SHP77 (cell line): ENCODE data around the gene ZNF223.

Experiments
- DNase-seq, 2 experiments: peaks; one replicate each; lab custom pipeline; 2025; lab: John Stamatoyannopoulos, UW

Gene ZNF223

DNA sequence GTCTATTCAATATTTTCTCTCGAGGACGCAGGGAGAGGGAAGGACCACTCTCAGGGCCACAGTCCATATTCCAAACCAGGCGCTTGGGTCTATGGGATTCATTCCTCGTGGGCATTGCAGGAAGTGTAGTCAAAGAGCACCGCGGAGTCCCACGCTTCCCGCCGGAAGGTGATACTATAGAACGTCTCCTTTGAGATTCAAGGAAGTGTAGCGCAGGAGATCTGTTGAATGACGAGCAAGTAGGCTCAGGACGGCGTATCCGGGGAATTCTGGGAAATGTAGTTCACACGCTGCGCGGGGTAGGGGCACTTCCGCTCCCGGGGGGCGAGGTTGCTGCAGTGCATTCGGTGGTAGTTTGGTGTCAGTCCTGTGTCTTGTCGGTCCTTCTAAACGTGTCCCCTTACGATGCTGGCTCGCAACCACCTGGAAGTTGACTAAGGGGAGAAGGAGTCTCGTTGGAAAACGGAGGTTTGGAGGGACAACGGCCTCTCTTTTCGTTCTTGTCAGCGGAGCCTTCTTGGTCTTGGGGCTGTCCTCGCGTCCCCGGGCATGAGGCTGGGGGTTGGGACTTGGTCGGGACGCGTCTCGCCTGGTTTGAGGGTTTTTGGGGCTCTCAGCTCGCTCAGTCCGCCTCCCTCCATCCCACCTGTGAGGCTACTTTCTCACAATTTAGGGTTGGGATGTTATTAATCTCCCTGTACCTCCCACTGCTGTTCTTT lies 20.1 kb downstream of the ZNF223 start, which contains the start of gene ZNF284:
Gene ZNF284 (plus strand): TSS at position 336 of the 719 bp plus-strand sequence. CDS start 4,231 bp downstream, outside the sequence.
- DNase-seq, result peak; percentile 90 to 93

DNA sequence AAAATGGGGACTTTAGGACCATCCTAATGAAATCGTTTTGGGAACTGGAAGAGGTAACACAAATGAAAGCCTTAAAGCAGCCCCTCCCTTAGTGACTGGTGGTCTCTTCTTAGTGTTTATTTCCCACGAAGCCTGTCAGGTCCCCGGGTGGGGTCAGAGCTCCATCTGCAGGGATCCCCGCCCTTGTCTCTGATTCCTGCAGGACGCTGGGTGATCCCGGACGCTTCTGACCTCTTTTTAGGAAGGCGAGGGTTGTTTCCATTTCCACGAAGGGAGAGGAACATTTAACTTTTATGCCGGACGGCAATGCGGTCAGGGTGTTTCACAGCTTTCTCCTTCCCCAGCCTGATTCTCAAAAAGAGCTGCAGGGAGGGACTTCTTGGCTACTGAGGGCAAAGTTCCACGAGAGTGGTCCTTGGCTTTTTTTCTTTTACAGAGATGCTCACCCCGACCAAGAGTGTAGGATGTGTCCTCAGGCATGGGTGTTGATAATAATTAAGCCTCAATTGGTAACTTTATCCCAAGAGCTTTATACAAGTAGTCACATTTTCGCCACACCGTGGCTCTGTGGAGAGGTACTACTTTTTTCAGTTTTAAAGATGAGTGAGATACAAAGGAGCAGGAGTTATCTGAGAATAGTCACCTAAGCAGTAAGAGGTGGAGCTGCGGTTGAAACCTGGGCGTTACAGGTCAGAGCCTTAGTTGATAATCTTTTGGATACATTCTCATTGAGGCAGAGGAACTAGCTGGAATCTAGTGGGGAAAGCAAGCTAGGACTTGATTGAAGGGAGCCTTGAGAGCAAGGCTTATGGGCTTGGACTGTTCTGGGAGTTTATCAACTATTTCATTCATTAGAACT lies 20.9 kb downstream of the ZNF223 start:
- DNase-seq, result no peak

DNA sequence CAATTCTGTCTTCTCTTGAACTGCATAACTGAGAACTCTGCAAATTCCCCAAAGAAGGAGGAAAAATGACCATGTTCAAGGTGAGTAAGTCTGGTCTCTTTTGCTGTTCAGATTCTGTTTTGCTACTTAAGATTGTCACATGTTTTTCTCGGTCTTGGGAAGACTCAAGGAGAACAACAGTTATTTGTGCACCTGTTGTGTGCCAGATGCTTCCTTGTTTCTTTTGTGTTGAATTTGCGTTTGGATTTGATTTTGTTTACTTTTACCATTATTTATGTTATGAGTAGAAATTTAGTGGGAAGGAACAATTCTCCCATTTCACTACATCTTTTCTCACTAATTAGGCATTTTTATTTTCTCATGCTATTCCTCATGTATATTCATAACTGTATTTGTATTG lies 24.5 kb downstream of the ZNF223 start:
- DNase-seq, result no peak

DNA sequence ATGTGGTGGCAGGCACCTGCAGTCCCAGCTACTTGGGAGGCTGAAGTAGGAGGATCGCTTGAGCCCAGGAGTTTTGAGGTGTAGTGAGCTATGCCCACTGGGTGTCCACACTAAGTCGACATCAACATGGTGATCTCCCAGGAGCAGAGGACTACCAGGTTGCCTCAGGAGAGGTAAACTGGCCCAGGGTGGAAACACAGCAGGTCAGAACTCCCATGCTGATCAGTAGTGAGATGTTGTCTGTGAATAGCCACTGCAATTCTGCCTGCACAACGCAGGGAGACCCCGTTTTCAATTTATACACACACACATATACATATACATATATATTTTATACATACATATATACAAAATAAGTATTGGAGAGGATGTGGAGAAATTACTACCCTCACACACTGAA lies 40.3 kb downstream of the ZNF223 start:
- no peak for DNase-seq

DNA sequence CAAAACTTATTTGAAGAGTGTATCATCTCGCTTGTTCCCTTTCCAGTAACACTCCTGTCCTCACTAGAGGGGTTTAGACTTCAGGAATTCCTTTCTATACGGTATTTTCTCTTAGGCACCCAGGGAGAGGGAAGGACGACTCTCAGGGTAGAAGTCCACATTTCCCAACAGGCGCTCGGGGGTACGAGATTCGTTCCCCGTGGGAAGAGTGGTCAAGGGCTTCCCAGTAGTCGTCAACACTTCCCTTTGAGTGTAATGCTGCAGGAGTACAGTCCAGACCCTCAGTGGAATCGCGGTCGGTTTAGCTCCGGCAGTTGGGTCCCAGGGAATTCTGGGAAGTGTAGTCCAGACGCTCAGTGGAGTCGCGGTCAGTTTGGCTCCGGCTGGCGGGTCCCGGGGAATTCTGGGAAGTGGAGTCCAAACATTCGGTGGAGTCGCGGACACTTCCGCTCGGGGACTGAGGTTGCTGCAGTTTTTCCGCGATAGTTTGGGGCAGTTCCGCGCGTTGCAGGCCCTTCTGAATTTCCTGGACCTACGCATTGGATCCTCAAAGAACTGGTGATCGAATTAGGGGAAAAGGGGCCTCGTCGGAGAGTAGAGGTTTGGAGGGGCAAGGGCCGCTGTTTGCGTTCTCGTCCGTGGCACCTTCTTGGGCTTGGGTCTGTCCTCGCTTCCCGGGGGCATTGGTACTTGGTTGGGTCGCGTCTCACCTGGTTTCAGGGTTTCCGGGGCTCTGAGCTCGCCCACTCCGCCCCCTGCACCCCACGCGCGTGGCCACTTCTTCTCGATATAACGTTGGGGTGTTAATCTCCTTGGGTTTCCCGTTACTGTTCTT lies 42.3 kb downstream of the ZNF223 start, which contains the start of gene ZNF224:
Gene ZNF224 (plus strand): TSS at position 431 of the 835 bp plus-strand sequence. CDS start 3,513 bp downstream, outside the sequence.
- DNase-seq, result peak; percentile 94 to 97

DNA sequence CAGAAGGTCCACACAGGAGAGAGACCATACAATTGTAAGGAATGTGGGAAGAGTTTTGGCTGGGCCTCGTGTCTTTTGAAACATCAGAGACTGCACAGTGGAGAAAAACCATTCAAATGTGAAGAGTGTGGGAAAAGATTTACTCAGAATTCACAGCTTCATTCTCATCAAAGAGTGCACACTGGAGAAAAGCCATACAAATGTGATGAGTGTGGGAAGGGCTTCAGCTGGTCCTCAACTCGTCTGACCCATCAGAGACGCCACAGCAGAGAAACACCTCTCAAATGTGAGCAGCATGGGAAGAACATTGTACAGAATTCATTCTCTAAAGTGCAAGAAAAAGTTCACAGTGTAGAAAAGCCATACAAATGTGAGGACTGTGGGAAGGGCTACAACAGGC lies 55.9 kb downstream of the ZNF223 start:
- DNase-seq, result no peak

DNA sequence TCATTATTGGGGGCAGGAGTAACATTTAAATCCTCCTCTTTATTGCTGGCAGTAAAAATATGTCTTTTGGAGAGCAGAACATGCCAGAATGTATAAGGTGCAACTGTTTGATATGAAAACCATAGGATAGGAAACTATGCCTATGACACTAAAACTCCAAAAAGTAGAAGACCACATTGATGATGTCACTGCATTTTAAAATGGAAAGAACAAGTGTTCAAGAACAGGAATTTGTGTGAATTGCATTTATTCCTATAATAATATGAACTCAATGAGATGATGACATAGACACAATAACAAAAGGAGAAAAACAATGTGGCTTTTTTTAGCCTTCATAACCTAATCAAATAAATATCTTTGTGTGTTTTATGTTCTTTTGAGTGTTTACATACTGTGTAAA lies 57.6 kb downstream of the ZNF223 start:
- no peak for DNase-seq

DNA sequence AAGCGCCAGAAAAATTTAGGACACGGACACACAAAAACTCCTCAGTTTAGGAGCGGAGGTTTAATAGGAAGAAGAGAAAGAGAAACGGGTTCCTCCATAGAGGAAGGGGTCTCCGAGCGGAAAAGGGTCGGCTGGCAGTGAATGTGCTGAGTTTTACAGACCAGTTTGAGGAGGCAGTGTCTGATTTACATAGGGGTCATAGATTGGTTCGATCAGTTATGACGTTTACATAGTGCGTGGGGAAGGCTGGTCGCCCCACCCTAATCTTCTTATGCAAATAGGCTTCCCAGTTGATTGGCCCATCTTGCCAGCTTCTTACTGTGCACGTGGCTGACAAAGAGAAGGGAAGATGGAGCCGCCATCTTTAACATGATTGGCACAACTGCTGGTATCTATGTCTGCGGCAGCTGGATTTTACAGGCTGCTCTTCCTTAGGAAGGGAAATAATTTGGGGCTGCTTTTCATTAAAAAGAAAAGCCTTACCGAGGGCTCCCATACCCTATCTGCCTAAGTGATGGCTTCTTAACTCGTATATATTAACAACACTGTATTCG lies 60.2 kb downstream of the ZNF223 start:
- no peak for DNase-seq

DNA sequence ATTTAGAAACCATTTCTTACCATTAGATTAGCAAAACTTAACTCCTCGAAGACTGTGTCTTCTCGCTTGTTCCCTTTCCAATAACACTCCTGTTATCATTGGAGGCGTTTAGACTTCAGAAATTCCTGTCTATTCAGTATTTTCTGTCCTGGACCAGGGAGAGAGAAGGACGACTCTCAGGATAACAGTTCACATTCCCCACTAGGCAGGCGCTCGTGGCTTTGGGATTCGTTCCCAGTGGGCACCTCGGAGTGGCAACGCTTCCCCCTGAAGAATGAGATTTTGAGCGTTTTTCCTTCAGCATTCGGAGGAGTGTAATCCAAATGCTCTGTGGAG lies 60.9 kb downstream of the ZNF223 start:
- no peak for DNase-seq

DNA sequence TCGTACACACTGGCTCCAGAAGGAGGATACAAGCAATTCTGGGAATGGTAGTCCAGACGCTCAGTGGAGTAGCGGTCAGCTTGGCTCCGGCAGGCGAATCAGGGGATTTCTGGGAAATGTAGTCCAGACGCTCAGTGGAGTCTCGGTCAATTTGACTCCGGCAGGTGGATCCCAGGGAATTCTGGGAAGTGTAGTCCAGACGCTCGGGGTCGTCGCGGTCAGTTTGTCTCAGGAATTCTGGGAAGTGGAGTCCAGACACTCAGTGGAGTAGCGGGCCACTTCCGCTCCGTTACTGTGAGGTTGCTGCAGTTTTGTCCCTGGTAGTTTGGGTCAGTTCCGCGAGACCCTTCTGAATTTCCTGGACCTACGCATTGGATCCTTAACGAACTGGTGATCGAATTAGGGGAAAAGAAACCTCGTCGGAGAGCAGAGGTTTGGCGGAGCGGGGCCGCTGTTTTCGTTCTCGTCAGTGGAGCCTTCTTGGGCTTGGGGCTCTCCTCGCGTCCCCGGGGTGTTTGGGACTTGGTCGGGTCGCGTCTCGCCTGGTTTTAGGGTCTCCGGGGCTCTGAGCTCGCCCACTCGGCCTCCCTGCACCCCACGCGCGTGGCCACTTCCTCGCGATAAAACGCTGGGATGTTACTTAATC lies 61.4 kb downstream of the ZNF223 start, which contains the start of gene ZNF225:
Gene ZNF225 (plus strand): TSS at position 262 of the 646 bp plus-strand sequence. CDS start 2,429 bp downstream, outside the sequence.
- peak; percentile 98 to 99 for DNase-seq

DNA sequence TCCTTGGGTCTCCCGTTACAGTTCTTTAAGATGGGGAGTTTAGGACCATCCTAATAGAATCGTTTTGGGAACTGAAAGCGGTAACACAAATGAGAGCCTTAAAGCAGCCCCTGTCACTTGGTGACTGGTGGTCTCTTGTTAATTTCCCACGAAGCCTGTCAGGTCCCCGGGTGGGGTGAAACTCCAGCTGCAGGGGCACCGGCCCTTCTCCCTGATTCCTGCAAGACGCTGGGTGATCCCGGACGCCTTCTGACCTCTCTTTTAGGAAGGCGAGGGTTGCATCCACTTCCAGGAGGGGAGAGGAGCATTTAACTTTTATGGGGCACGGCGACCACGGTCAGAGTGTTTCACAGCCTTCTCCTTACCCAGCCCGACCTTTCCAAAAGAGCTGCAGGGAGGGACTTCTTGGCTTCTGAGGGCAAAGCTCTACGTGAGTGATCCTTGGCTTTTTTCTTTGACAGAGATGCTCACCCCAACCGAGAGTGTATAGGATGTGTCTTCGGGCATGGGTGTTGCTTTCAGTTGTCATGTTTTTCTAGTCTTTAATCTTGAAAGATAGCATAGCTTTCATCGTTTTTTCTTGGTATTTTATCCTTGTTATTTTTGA lies 62.1 kb downstream of the ZNF223 start:
- DNase-seq, result no peak
